Chondrocyte (in vitro differentiated cells): Measurements from ENCODE around the gene ZNF180. TPM values are rescaled to one million over a fixed set of nuclear protein-coding genes. Genes with fewer than 3 reads are reported as not detected.
A peak's percentile ranks its signal among the peaks of the same experiment; 100 is the strongest.

Source experiments
- DNase-seq: peaks from one replicate; pipeline ENCODE4 v3.0.0; 2021; ENCODE audit warnings: mixed read lengths, low spot score
- H3K27ac Mint-ChIP-seq: one replicate; pipeline ENCODE4 v1.8.0; 2021; ENCODE audit warnings: mild to moderate bottlenecking, moderate library complexity, mixed read lengths; ENCODE audit not compliant: unreplicated experiment
- H3K27me3 Mint-ChIP-seq: 2 replicates; pipeline ENCODE4 v1.8.0; 2021; ENCODE audit warnings: low read depth, mixed read lengths
- H3K36me3 Mint-ChIP-seq: 2 replicates; pipeline ENCODE4 v1.8.0; 2021; ENCODE audit warnings: low read depth, mixed read lengths
- H3K4me1 Mint-ChIP-seq: 2 replicates; pipeline ENCODE4 v1.8.0; 2021; ENCODE audit warnings: low read depth, mild to moderate bottlenecking, mixed read lengths
- H3K4me3 Mint-ChIP-seq: one replicate; pipeline ENCODE4 v1.8.0; 2021; ENCODE audit warnings: mild to moderate bottlenecking, moderate library complexity, mixed read lengths; ENCODE audit not compliant: unreplicated experiment
- H3K9me3 Mint-ChIP-seq: 2 replicates; pipeline ENCODE4 v1.8.0; 2021; ENCODE audit warnings: low read depth, mixed read lengths
- total RNA-seq: library from RNA; stranded (reverse); gene quantifications from 3 replicates; pipeline ENCODE4 v1.2.1, GENCODE V29; 2021
- TF ChIP-seq, protein P1 (sequence below): fragments of 200-600 bp; sonication (generic); IDR thresholded peaks from 2 replicates; pipeline ENCODE4 v1.5.0; 2021; ENCODE audit warnings: antibody characterized with exemption, mild to moderate bottlenecking, moderate library complexity

The ZNF180 gene
- total RNA-seq, 1 donor from 2014 or later = 4.7 TPM

DNA sequence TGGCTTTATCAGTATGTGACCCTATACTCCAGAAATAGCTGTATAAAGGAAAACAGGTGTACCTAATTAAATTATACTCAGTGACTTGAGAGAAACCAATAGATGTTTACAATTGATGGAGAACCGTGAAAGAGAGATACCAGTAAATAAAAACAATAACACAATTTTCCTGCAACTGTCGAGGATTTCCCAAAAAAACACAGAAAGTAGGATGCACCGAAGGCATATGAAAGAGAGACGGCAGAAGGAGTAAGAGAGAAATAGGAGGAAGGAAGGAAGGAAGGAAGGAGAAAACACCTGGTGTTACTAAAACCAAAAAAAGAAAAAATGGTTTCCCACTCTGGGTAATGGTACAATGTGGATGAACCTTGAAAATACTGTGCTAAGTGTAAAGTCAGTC, 45.2 kb downstream of the ZNF180 start:
- Mint-ChIP-seq H3K9me3 (peaks cover 57% of the 10 kb centered on the region), H3K27ac (no peak overlapping the region), H3K27me3 (no peaks in the 10 kb centered on the region), H3K4me1 (no peaks in the 10 kb centered on the region), H3K4me3 (no peak overlapping the region), H3K36me3 (peaks cover 8% of the 10 kb centered on the region)
- DNase-seq = no peak
- TF ChIP-seq, protein P1, sequence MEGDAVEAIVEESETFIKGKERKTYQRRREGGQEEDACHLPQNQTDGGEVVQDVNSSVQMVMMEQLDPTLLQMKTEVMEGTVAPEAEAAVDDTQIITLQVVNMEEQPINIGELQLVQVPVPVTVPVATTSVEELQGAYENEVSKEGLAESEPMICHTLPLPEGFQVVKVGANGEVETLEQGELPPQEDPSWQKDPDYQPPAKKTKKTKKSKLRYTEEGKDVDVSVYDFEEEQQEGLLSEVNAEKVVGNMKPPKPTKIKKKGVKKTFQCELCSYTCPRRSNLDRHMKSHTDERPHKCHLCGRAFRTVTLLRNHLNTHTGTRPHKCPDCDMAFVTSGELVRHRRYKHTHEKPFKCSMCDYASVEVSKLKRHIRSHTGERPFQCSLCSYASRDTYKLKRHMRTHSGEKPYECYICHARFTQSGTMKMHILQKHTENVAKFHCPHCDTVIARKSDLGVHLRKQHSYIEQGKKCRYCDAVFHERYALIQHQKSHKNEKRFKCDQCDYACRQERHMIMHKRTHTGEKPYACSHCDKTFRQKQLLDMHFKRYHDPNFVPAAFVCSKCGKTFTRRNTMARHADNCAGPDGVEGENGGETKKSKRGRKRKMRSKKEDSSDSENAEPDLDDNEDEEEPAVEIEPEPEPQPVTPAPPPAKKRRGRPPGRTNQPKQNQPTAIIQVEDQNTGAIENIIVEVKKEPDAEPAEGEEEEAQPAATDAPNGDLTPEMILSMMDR = no peak

DNA sequence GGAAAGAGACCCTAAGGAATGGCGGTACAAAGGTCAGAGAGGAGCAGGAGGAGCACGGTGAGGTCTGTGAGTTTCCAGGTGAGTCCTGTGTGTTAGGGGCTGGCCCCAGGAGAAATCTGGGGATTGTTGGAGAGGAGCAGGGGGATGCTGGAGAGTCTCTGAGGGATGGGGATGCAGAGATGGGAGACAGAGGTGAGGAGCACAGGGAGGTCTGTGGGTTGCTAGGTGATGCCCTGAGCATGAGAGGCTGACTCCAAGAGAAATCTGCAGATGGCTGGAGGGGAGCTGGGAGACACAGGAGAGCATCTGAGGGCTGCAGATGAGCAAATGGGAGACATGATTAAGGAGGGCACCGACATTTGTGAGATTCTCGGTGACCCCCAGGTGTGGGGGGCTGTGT, 48.0 kb downstream of the ZNF180 start:
- DNase-seq = no peak
- H3K4me1 Mint-ChIP-seq = peaks cover 8% of the 10 kb centered on the region
- H3K9me3 Mint-ChIP-seq = peaks cover 67% of the 10 kb centered on the region
- no peak overlapping the region for H3K4me3 Mint-ChIP-seq
- no peaks in the 10 kb centered on the region for H3K27me3 Mint-ChIP-seq
- TF ChIP-seq, protein P1 = no peak
- H3K36me3 Mint-ChIP-seq = peaks cover 13% of the 10 kb centered on the region
- no peak overlapping the region for H3K27ac Mint-ChIP-seq

DNA sequence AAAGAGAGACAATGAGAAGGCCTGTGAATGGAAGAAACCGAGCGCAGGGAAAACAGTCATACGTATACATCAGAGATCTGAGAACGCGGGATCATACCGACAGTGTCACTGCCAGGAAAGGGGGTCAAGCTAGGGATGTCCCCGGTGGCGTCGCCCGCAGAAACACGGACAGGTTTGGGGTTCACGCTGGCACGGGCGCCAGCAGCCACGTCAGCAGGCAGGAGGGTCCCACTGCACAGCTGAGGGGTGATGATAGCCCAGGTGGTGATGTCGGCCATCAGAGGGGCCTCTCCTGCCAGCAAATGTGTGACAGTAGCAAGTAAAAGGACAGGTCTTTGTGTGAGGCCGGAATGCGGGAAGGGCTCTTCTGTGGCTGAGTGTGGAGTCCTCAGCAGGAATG, 48.6 kb downstream of the ZNF180 start:
- DNase-seq = peak; percentile 82
- Mint-ChIP-seq H3K9me3 (peaks cover 68% of the 10 kb centered on the region), H3K4me3 (no peak overlapping the region), H3K36me3 (peaks cover 14% of the 10 kb centered on the region), H3K4me1 (peaks cover 8% of the 10 kb centered on the region), H3K27me3 (no peaks in the 10 kb centered on the region), H3K27ac (no peak overlapping the region)
- TF ChIP-seq, protein P1 = no peak

DNA sequence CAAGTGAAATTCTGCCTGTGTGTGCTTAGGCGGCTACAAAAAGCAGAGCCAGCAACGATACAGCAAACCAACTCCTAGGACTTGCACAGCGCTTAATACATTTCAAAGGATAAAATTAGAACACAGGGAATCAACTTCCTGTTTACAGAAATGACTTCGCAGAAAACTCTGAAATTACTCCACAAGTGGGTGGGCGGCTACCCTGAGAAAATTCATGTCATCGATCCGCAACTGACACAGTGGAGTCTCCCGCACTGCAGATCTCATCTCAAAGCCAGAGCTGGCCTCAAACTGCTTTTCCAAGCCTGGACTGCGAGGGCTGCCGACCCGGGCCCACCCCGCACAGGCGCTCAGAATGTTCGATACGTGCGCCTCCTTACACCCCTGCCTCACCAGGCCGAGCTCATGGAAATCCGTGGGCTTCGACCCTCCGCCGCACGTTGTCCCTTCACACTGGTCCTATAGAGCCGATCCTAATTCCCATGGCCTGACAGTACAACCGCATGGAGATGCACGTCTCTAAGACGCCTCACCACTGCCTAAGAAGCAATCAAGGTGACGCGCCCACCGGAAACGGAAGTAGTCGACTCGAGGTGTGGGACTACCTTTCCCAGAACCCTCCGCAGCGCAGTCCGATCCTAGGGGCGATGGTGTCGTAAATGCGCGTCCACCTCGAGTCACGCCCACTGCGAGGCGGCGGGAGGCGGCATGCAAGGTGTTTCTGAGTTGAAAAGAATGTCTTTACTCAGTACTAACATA, 52.2 kb downstream of the ZNF180 start, which contains the start of gene ZNF229:
TSS of gene ZNF229 (minus strand) at position 557 of the 759 bp plus-strand sequence. CDS start 5,625 bp downstream, outside the sequence.
- Mint-ChIP-seq H3K36me3 (peaks cover 27% of the 10 kb centered on the region), H3K27me3 (no peaks in the 10 kb centered on the region), H3K9me3 (peaks cover 70% of the 10 kb centered on the region), H3K4me3 (peak within 1 kb of the TSS; percentile 80), H3K4me1 (peaks cover 8% of the 10 kb centered on the region), H3K27ac (peak within 1 kb of the TSS; percentile 81)
- peak; percentile 94 for DNase-seq
- TF ChIP-seq, protein P1 = no peak

DNA sequence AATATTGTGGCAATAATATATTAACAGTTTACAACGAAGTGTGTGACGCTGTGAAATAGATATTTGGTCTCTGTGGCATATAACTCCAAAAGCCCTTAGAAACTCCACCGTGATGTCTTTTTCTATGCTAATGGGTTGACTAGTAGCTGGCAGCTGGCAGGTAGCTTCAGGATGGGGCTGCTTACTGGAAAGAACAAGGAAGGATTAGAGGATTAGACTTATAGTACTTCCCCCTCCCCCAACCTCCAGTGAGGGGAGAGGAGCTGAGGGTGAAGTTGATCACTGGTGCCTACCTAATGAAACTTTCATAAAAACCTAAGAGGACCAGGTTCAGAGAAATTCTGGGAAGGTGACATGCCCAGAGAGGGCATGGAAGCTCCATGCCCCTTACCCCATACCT, 61.9 kb downstream of the ZNF180 start:
- no peaks in the 10 kb centered on the region for H3K4me1 Mint-ChIP-seq
- no peaks in the 10 kb centered on the region for H3K27me3 Mint-ChIP-seq
- peaks cover 27% of the 10 kb centered on the region for H3K36me3 Mint-ChIP-seq
- H3K9me3 Mint-ChIP-seq = peaks cover 53% of the 10 kb centered on the region
- H3K27ac Mint-ChIP-seq = no peak overlapping the region
- DNase-seq = no peak
- TF ChIP-seq, protein P1 = no peak
- H3K4me3 Mint-ChIP-seq = no peak overlapping the region
